MCF 10A (cell line): ENCODE results near the gene PLEKHD1. TPM values are rescaled to one million over a fixed set of nuclear protein-coding genes. Genes with fewer than 3 reads are reported as not detected.

ENCODE experiments used
- BruUV-seq: library from RNA; stranded (reverse); fragments of 400-500 nt; replicated peaks from 2 replicates; lab custom pipeline; 2021; lab: Mats Ljungman, UMichigan
- CTCF ChIA-PET: fragments of 300-600 bp; sonication (Branson Sonifier 250); formaldehyde crosslinking; extraction: SDS; loops from one replicate; lab custom pipeline; 2021; ENCODE audit warnings: antibody characterized with exemption, inconsistent platforms; lab: Yijun Ruan, JAX
- POLR2A ChIA-PET: fragments of 300-600, 350-650 bp; sonication (Branson Sonifier 250); formaldehyde crosslinking; extraction: SDS; loops from one replicate; lab custom pipeline; 2020; ENCODE audit warnings: antibody characterized with exemption, inconsistent platforms; lab: Yijun Ruan, JAX
- DNase-seq: peaks from one replicate; pipeline ENCODE4 v3.0.0-alpha.2; 2018; ENCODE audit not compliant: unreplicated experiment
- H3K27ac Mint-ChIP-seq: one replicate; pipeline ENCODE4 v1.8.0; 2022; ENCODE audit warnings: mild to moderate bottlenecking, low read depth, mixed read lengths; ENCODE audit not compliant: unreplicated experiment
- H3K27me3 Mint-ChIP-seq: one replicate; pipeline ENCODE4 v1.8.0; 2022; ENCODE audit warnings: mixed read lengths; ENCODE audit not compliant: insufficient read depth, unreplicated experiment
- H3K36me3 Mint-ChIP-seq: one replicate; pipeline ENCODE4 v1.8.0; 2022; ENCODE audit warnings: mild to moderate bottlenecking, moderate library complexity, mixed read lengths; ENCODE audit not compliant: insufficient read depth, unreplicated experiment
- H3K4me1 Mint-ChIP-seq: one replicate; pipeline ENCODE4 v1.8.0; 2022; ENCODE audit warnings: mixed read lengths; ENCODE audit not compliant: insufficient read depth, unreplicated experiment
- H3K4me3 Mint-ChIP-seq: one replicate; pipeline ENCODE4 v1.8.0; 2022; ENCODE audit warnings: mild to moderate bottlenecking, moderate library complexity, mixed read lengths; ENCODE audit not compliant: unreplicated experiment
- H3K9me3 Mint-ChIP-seq: one replicate; pipeline ENCODE4 v1.8.0; 2022; ENCODE audit warnings: mixed read lengths; ENCODE audit not compliant: unreplicated experiment
- CTCF ChIP-seq: fragments of 200-600 bp; IDR thresholded peaks from one replicate; pipeline ENCODE4 v1.8.0; 2022; ENCODE audit warnings: antibody characterized with exemption, mild to moderate bottlenecking; ENCODE audit not compliant: unreplicated experiment
- intact Hi-C: fragments of 100-400 bp; cut with micrococcal nuclease; formaldehyde crosslinking; loops from 2 replicates; pipeline ENCODE4 v1.14.1; 2022
- total RNA-seq: library from RNA; stranded (reverse); gene quantifications from 2 replicates; pipeline ENCODE4 v1.2.3, GENCODE V29; 2022

Gene PLEKHD1
- total RNA-seq, 1 experiment from 2014 or later, result not detected

GRCh38 chr14:69559581-69560011 is 75.1 kb downstream of the PLEKHD1 start:
- ChIA-PET POLR2A (no interaction called here), CTCF (interaction anchor here (0.7 to 1.3 kb wide), 3 partner anchors 15 to 24 kb away, joined by 3 to 4 read pairs (median 3); no protein-coding TSS in a partner anchor)
- Mint-ChIP-seq H3K27me3 (peaks cover 60% of the 10 kb centered on the region), H3K27ac (no peak overlapping the region), H3K4me3 (no peak overlapping the region), H3K4me1 (no peaks in the 10 kb centered on the region), H3K36me3 (no peaks in the 10 kb centered on the region), H3K9me3 (peaks cover 9% of the 10 kb centered on the region)
- intact Hi-C loops, result no loop called here
- no peak for TF ChIP-seq CTCF
- BruUV-seq, result no TSS peak
- DNase-seq, result no peak

GRCh38 chr14:69560826-69561225 is 76.3 kb downstream of the PLEKHD1 start:
- no peaks in the 10 kb centered on the region for H3K4me1 Mint-ChIP-seq
- H3K36me3 Mint-ChIP-seq, result no peaks in the 10 kb centered on the region
- no peak overlapping the region for H3K27ac Mint-ChIP-seq
- H3K27me3 Mint-ChIP-seq, result peaks cover 72% of the 10 kb centered on the region
- no peak for TF ChIP-seq CTCF
- intact Hi-C loops, result no loop called here
- peaks cover 9% of the 10 kb centered on the region for H3K9me3 Mint-ChIP-seq
- ChIA-PET POLR2A (no interaction called here), CTCF (interaction anchor here (1.3 to 3.6 kb wide), 2 partner anchors 16 to 25 kb away, joined by 4 to 9 read pairs; no protein-coding TSS in a partner anchor)
- BruUV-seq, result no TSS peak
- DNase-seq, result no peak
- H3K4me3 Mint-ChIP-seq, result no peak overlapping the region

GRCh38 chr14:69561893-69562292 is 77.4 kb downstream of the PLEKHD1 start:
- Mint-ChIP-seq H3K27ac (no peak overlapping the region), H3K4me3 (no peak overlapping the region), H3K4me1 (no peaks in the 10 kb centered on the region), H3K9me3 (peaks cover 9% of the 10 kb centered on the region), H3K36me3 (no peaks in the 10 kb centered on the region), H3K27me3 (peaks cover 82% of the 10 kb centered on the region)
- ChIA-PET CTCF (interaction anchor here (0.9 to 3.6 kb wide), 2 partner anchors 26 to 158 kb away, joined by 4 to 9 read pairs; no protein-coding TSS in a partner anchor), POLR2A (no interaction called here)
- intact Hi-C loops, result no loop called here
- DNase-seq, result no peak
- TF ChIP-seq CTCF, result no peak
- no TSS peak for BruUV-seq

- intact Hi-C loops, result no loop called here
- no TSS peak for BruUV-seq
- Mint-ChIP-seq H3K36me3 (no peaks in the 10 kb centered on the region), H3K4me3 (no peak overlapping the region), H3K27ac (no peak overlapping the region), H3K27me3 (peaks cover 62% of the 10 kb centered on the region), H3K9me3 (no peaks in the 10 kb centered on the region), H3K4me1 (no peaks in the 10 kb centered on the region)
- DNase-seq, result no peak
- CTCF ChIA-PET, result interaction anchor here (0.8 to 1.3 kb wide), 2 partner anchors 32 to 307 kb away, joined by 3 to 6 read pairs; no protein-coding TSS in a partner anchor
- TF ChIP-seq CTCF, result no peak
- POLR2A ChIA-PET, result no interaction called here
These were observed 83.0 kb downstream of the PLEKHD1 start for GRCh38 chr14:69567563-69567962.
